ENCODE measurements around the gene TUBB1. TPM values are rescaled to one million over a fixed set of nuclear protein-coding genes. Genes with fewer than 3 reads are reported as not detected.
A peak's percentile ranks its signal among the peaks of the same experiment; 100 is the strongest.

Gene TUBB1
- total and polyA plus RNA-seq, 2 of the 13 experiments (the other 11 are each of a cell fraction or from before 2014, with no cell fraction given): 0.11 to 57.6 TPM

GRCh38 chr20:59063358-59064213, 44.4 kb downstream of the TUBB1 start:
- intact Hi-C loops (cut with micrococcal nuclease; ENCODE audit: unreplicated experiment) (no loop called here), in situ Hi-C loops (cut with HindIII; ENCODE audit: extremely low pct_ligation_motif_present, low pct_unique_long_range_greater_than_20kb) (no loop called here)
- Histone ChIP-seq H2AFZ (ENCODE audit: low read length) (no peak overlapping the region), H3K9ac (ENCODE audit: insufficient read depth, low read depth, low read length) (no peak overlapping the region), H3K36me3 (replicated peaks in 1 of 2; ENCODE audit: control insufficient read depth in 1 of 2, insufficient read depth in 2 of 2, low read length in 2 of 2) (no peaks in the 10 kb centered on the region), H3K4me3 (replicated peaks in 1 of 3; ENCODE audit: insufficient read depth in 1 of 3, low read depth in 2 of 3, low read length in 3 of 3) (no peak overlapping the region), H4K20me1 (ENCODE audit: insufficient read depth, low read length) (no peaks in the 10 kb centered on the region), H3K4me2 (ENCODE audit: low read depth, low read length) (no peak overlapping the region), H3K27ac (ENCODE audit: extremely low read length, insufficient read depth, low read length) (no peak overlapping the region), H3K9me3 (ENCODE audit: low read length) (no peaks in the 10 kb centered on the region), H3K79me2 (ENCODE audit: insufficient read depth, low read length) (no peaks in the 10 kb centered on the region), H3K27me3 (ENCODE audit: control insufficient read depth in 1 of 2, insufficient read depth in 2 of 2, low read length in 2 of 2) (peaks cover 0 to 25% of the 10 kb centered on the region in 2 experiments; a peak in 2 of 5 replicates), H3K4me1 (ENCODE audit: insufficient read depth, low read length) (no peaks in the 10 kb centered on the region)
- WGBS (ENCODE audit: low lambda C conversion rate): 33% methylated on average over 22 of the region's 22 CpGs
- DNase-seq (ENCODE audit: low spot score) (no peak), FAIRE-seq (no peak), ATAC-seq (no peak)
- POLR2A ChIA-PET: no interaction called here
- CTCF ChIA-PET (ENCODE audit: low intra/inter-chr PET ratio, low total read pairs): no interaction called here
- TF ChIP-seq ELF4 (CRISPR knock-in tag; IDR thresholded peaks at IDR 0.05; ENCODE audit: borderline replicate concordance) (no peak), CBX1 (IDR thresholded peaks at IDR 0.05; ENCODE audit: low read depth) (no peak), SAFB2 (CRISPR knock-in tag; IDR thresholded peaks at IDR 0.05; ENCODE audit: borderline replicate concordance, low read depth) (no peak), ZBTB2 (CRISPR knock-in tag; IDR thresholded peaks at IDR 0.05; ENCODE audit: low read depth) (no peak), HNRNPL (IDR thresholded peaks at IDR 0.05; ENCODE audit: low read depth, low read length) (no peak), ZNF12 (CRISPR knock-in tag; IDR thresholded peaks at IDR 0.05) (no peak), ISX (CRISPR knock-in tag; conservative IDR thresholded peaks at IDR 0.05) (no peak), FOSL2 (CRISPR knock-in tag; IDR thresholded peaks at IDR 0.05) (peak; percentile 34; the same call in 1 of the 2 replicates), JUND (CRISPR knock-in tag; IDR thresholded peaks at IDR 0.05) (no peak), CREB1 (IDR thresholded peaks at IDR 0.05) (peak; percentile 92), CREB1 (CRISPR knock-in tag; IDR thresholded peaks at IDR 0.05) (no peak), ATF7 (IDR thresholded peaks at IDR 0.05) (peak; percentile 96), ATF7 (CRISPR knock-in tag; IDR thresholded peaks at IDR 0.05) (no peak), ZNF674 (CRISPR knock-in tag; IDR thresholded peaks at IDR 0.05; ENCODE audit: low read depth) (no peak), EZH2 (conservative IDR thresholded peaks at IDR 0.05; ENCODE audit: low read depth, low read length) (0 out of 2 replicates have a peak, but pooled peaks have one; percentile 33), ZNF33A (CRISPR knock-in tag; IDR thresholded peaks at IDR 0.05; ENCODE audit: borderline replicate concordance) (no peak), TCF12 (IDR thresholded peaks at IDR 0.05) (no peak), TCF12 (CRISPR knock-in tag; IDR thresholded peaks at IDR 0.05) (no peak), SRSF9 (IDR thresholded peaks at IDR 0.05; ENCODE audit: borderline replicate concordance, insufficient read depth, low read depth, low read length, poor library complexity, severe bottlenecking) (no peak), AGO2 (optimal IDR thresholded peaks at IDR 0.05; ENCODE audit: low read depth, low read length) (no peak), ZNF549 (CRISPR knock-in tag; IDR thresholded peaks at IDR 0.05) (no peak)
- TF ChIP-seq, protein P1, sequence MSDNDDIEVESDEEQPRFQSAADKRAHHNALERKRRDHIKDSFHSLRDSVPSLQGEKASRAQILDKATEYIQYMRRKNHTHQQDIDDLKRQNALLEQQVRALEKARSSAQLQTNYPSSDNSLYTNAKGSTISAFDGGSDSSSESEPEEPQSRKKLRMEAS (IDR thresholded peaks at IDR 0.05): no peak
- TF ChIP-seq, protein P2, sequence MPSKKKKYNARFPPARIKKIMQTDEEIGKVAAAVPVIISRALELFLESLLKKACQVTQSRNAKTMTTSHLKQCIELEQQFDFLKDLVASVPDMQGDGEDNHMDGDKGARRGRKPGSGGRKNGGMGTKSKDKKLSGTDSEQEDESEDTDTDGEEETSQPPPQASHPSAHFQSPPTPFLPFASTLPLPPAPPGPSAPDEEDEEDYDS (CRISPR knock-in tag; IDR thresholded peaks at IDR 0.05): no peak
- BruUV-seq (replicated peaks): no TSS peak
